Dedifferentiated amniotic fluid mesenchymal stem cell (primary cell): Measurements from ENCODE around the gene RPRML.
"Not testable (repeated sequence)": the region's sequence is repeated elsewhere in the genome, so short reads cannot be mapped to it uniquely, and the experiment has no call there.

Experiments used
- DNase-seq: peaks from one replicate; pipeline ENCODE4 v3.0.0-alpha.2; 2016; ENCODE audit errors: extremely low spot score

The RPRML gene

GRCh38 chr17:46976626-46977270 lies 2.3 kb downstream of the RPRML start:
- DNase-seq = no peak

- DNase-seq = no peak
Measured at GRCh38 chr17:46975287-46975686, 3.8 kb downstream of the RPRML start.

- no peak for DNase-seq
Measured at GRCh38 chr17:46974086-46974485, 5.0 kb downstream of the RPRML start.

GRCh38 chr17:46972346-46972745 lies 6.7 kb downstream of the RPRML start:
- no peak for DNase-seq

GRCh38 chr17:46971647-46972300 lies 7.3 kb downstream of the RPRML start:
- DNase-seq = no peak

- DNase-seq = no peak
Measured at GRCh38 chr17:46968896-46969295, 10.2 kb downstream of the RPRML start.

GRCh38 chr17:46968224-46968834 lies 10.7 kb downstream of the RPRML start:
- no peak for DNase-seq

- no peak for DNase-seq
Measured at GRCh38 chr17:46964315-46965265, 14.5 kb downstream of the RPRML start.

GRCh38 chr17:46963571-46963970 lies 15.5 kb downstream of the RPRML start:
- no peak for DNase-seq

GRCh38 chr17:46962374-46962790 lies 16.7 kb downstream of the RPRML start:
- no peak for DNase-seq

GRCh38 chr17:46960152-46960551 lies 18.9 kb downstream of the RPRML start:
- DNase-seq = no peak

GRCh38 chr17:46958041-46958591 lies 20.9 kb downstream of the RPRML start:
- DNase-seq = no peak

- not testable (repeated sequence) for DNase-seq
Measured at GRCh38 chr17:46953191-46953590, 25.9 kb downstream of the RPRML start.

GRCh38 chr17:46952115-46952514 lies 26.9 kb downstream of the RPRML start:
- DNase-seq = no peak

GRCh38 chr17:46951706-46952105 lies 27.3 kb downstream of the RPRML start:
- no peak for DNase-seq

- no peak for DNase-seq
Measured at GRCh38 chr17:46950997-46951621, 27.9 kb downstream of the RPRML start.

GRCh38 chr17:46950342-46950996 lies 28.6 kb downstream of the RPRML start:
- no peak for DNase-seq

- no peak for DNase-seq
Measured at GRCh38 chr17:46949291-46950174, 29.5 kb downstream of the RPRML start.

GRCh38 chr17:46948544-46948943 lies 30.5 kb downstream of the RPRML start:
- DNase-seq = no peak

- DNase-seq = no peak
Measured at GRCh38 chr17:46947216-46947615, 31.8 kb downstream of the RPRML start.
